Hindlimb muscle (tissue), 1 donor: Measurements from ENCODE around the gene RBM14. TPM values are rescaled to one million over a fixed set of nuclear protein-coding genes. Genes with fewer than 3 reads are reported as not detected.
"Not testable (repeated sequence)": the region's sequence is repeated elsewhere in the genome, so short reads cannot be mapped to it uniquely, and the experiment has no call there.

Experiments
- DNase-seq: peaks from one replicate; pipeline ENCODE4 v3.0.0-alpha.2; 2013
- polyA plus RNA-seq: library from polyadenylated mRNA; unstranded; fragments of 120-200 nt; gene quantifications from one replicate; pipeline ENCODE4 v1.2.1, GENCODE V29; 2013; ENCODE audit not compliant: insufficient read length

RBM14 gene
- 51.5 TPM for polyA plus RNA-seq

- DNase-seq, result peak; percentile 99
These were observed at the start of gene RBM14 for GRCh38 chr11:66616379-66617154. Gene RBM14, plus strand, starts transcription at chr11:66616630. Its CDS starts 91 bp downstream, at chr11:66616721.

GRCh38 chr11:66567787-66568123 is 48.7 kb upstream of the RBM14 start:
- DNase-seq, result no peak

- peak; percentile 78 for DNase-seq
These were observed 48.1 kb upstream of the RBM14 start, which contains the start of gene CTSF for GRCh38 chr11:66568124-66568916. Gene CTSF, minus strand, starts transcription at chr11:66568606. Its CDS starts 120 bp downstream, at chr11:66568486.

DNA sequence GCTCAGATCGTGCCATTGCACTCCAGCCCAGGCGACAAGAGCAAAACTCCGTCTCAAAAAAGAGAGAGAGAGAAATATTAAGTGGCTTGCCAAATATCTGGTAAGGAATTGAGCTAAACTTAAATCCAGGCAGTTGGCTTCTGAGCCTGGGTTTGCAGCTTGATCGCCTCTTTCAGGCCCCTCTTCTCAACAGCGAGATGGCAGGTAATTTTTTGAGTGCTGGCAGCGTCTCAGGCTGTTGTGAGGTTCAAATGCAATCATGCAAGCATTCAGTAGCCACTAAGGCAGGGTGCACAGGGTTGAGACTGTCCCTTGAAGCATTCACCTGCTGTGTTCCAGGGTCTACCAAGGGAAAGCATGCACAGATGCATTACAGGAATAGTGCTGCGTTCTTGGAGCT is 47.4 kb upstream of the RBM14 start:
- DNase-seq, result no peak

DNA sequence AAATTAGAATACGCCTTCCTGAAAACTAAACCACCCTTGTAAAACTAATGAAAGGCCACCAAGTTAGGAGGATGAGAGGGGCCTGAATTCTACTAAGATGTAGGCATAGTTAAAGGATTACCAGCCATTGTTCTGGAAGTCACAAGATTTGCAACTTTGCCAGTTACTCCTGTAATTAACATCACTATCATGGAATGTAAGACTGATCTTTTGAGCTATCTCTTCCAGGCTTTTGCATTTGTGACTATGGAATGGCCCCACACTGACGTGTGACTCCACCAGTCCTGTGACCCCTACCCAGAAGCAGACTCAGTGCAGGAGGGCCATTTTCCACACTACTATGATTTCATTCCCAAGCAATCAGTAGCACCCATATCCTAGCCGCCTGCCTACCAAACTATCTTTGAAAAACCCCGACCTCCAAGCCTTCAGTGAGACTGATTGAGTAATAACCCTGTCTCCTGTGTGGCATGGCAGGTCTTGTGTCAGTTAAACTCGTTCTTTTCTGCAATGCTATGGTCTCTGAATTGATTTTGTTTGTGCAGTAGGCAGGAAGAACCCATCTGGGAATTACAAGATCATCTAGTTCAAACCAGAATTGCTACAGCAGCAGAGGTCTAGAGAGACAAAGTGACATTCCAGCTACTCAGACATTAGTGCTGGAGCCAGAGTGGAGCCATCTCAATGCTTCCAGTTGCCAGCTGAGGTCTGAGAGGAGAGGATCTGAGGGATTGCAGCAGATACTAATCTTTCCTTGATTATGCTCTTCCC is 46.2 kb upstream of the RBM14 start:
- no peak for DNase-seq

- DNase-seq, result no peak
These were observed 45.6 kb upstream of the RBM14 start for GRCh38 chr11:66570850-66571180.

DNA sequence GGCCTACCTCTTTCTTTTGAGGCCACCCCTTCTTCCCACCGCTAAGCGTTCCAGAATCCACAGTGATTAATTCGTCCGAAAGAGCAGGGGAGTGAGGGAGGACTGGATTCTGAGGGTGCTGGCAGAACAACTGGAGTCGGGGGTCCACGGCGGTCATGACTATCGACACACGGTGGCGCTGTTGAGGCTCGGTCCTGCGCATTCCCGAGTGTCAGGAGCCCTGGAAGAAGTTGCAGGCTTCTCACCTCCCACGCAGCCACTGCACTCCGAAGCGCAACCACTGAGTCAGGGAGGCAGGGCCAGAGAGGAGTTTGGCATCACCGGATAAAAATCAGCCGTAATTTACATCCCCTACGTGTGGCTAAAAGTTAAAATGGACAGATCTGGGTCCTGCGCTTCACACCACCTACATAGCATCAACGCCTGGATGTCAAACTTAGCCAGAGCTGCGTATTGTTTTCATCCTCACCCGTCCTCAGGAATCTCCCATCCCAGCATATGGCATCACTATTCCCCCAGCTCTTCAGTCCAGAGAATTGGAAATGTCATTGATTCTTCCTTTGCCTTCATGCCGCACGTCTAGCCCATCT is 37.3 kb upstream of the RBM14 start:
- peak; percentile 66 for DNase-seq

DNA sequence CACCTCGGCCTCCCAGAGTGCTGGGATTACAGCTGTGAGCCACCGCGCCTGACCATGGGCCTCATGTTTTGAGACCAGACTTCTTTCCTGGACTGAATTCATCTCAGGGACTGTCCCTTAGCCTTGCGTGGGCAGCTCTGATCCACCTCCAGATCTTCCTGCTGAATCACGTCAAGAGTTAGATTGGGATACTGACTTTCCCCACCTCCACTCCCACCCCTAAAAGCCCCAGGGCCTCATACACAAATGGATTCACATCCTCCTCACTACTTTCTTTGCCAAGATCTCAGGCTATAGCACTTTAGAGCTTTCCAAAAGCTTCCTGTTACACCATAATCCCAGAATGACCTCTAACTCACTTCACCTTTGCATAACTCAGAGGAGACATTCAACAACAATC is 35.6 kb upstream of the RBM14 start:
- DNase-seq, result no peak

GRCh38 chr11:66581261-66581660 is 35.2 kb upstream of the RBM14 start:
- DNase-seq, result no peak

GRCh38 chr11:66582565-66583147 is 33.8 kb upstream of the RBM14 start:
- not testable (repeated sequence) for DNase-seq

- DNase-seq, result not testable (repeated sequence)
These were observed 31.0 kb upstream of the RBM14 start for GRCh38 chr11:66585447-66585846.

GRCh38 chr11:66586136-66586535 is 30.3 kb upstream of the RBM14 start:
- no peak for DNase-seq

DNA sequence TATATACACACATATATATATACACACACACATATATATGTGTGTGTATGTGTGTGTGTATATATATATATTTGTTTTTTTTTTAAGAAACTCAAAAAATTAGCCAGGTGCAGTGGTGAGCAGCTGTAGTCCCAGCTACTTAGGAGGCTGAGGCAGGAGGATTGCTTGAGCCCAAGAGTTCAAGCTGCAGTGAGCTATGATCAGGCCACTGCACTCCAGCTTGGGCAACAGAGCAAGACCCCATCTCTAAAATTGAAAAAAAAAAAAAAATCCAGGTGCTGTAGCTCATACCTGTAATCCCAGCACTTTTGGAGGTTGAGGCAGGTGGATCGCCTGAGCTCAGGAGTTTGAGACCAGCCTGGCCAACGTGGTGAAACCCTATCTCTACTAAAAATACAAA is 27.1 kb upstream of the RBM14 start:
- DNase-seq, result not testable (repeated sequence)

- no peak for DNase-seq
These were observed 26.3 kb upstream of the RBM14 start for GRCh38 chr11:66589996-66590675.

- no peak for DNase-seq
These were observed 25.3 kb upstream of the RBM14 start for GRCh38 chr11:66591175-66591574.

- DNase-seq, result peak; percentile 98
These were observed 23.8 kb upstream of the RBM14 start, which contains the start of the genes CCDC87 and CCS for GRCh38 chr11:66592457-66593302. Gene CCDC87, minus strand, starts transcription at chr11:66593063. Its CDS starts 48 bp downstream, at chr11:66593015. Gene CCS, plus strand, starts transcription at chr11:66593185. Its CDS starts 77 bp downstream, at chr11:66593262.

GRCh38 chr11:66593303-66593635 is 23.2 kb upstream of the RBM14 start:
- no peak for DNase-seq

DNA sequence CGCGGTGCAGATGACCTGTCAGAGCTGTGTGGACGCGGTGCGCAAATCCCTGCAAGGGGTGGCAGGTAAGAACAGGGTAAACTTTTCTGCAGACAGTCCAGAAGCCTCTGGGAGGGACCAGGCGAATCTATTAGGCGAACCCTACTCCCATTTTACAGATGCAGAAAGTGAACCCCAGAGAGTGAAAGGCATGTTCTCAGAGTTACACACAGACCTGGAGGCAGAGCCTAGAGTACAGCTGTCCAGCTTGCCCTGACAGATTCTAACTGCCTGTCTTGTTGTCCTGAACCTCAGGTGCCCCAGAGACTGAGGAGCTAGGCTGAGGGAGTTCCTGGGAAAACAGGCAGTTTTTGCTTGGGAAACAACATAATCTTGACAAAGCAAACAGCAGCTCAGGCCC is 22.8 kb upstream of the RBM14 start:
- DNase-seq, result no peak

- DNase-seq, result no peak
These were observed 21.1 kb upstream of the RBM14 start for GRCh38 chr11:66595245-66595904.

DNA sequence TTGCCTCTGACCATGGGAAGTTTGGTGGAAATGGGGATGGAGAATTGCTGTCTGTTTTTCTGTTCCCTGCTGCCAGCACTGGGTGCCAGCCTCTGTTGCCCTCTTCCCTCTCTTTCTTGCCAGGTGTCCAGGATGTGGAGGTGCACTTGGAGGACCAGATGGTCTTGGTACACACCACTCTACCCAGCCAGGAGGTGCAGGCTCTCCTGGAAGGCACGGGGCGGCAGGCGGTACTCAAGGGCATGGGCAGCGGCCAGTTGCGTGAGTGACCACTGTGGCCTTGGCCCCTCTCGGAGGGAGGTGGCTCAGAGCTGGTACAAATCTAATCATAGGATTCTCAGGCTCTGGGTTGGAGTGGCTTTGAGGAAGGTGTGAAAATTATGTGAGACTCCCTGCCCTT is 17.4 kb upstream of the RBM14 start:
- no peak for DNase-seq
